ENCODE measurements around the gene OMA1. TPM values are rescaled to one million over a fixed set of nuclear protein-coding genes. Genes with fewer than 3 reads are reported as not detected.

The OMA1 gene
- polyA plus RNA-seq, 1 donor, result 38.4 TPM

Other genes starting within 250 kb of the OMA1 start
- 26.2 TPM for gene TACSTD2, start 30.5 kb upstream of the OMA1 start, polyA plus RNA-seq (ENCODE audit: insufficient read length)
- 54.9 TPM for gene MYSM1, start 153.3 kb upstream of the OMA1 start, polyA plus RNA-seq (ENCODE audit: insufficient read length)
- gene JUN, start 237.3 kb upstream of the OMA1 start, polyA plus RNA-seq (ENCODE audit: insufficient read length), result 111 TPM

Measured in left kidney (tissue), 1 donor.